Stimulated activated CD4-positive, alpha-beta T cell treated with anti-CD3 and anti-CD28 coated beads, Interleukin-1b, Interleukin-23, amount 100 ng/mL, for 48 hours (primary cell): ENCODE measurements around the gene PELI3.

Source experiments
- DNase-seq: peaks from one replicate; pipeline ENCODE4 v3.0.0-alpha.2; 2020

PELI3 gene

GRCh38 chr11:66510271-66510989 is 43.7 kb downstream of the PELI3 start, which contains the start of gene BBS1:
Gene BBS1 (plus strand): TSS chr11:66510635. CDS start chr11:66510660, 25 bp downstream.
- peak; percentile 81 for DNase-seq

GRCh38 chr11:66510990-66511339 is 44.3 kb downstream of the PELI3 start:
- DNase-seq = no peak

DNA sequence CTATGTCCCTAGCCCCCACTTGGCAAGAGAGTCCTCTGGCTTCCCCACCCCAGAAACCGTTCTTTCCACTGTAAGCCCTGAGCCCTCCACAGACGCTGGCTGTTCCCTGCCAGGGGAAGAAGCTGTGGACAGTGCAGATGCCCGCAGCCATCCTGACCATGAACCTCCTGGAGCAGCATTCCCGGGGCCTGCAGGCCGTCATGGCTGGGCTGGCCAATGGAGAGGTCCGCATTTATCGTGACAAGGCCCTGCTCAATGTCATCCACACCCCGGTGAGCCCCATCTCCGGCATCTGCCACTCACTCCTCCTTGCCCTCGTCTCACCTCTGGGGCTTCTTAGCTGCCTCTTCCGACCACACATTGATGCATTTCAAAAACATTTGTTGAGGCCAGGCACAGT is 56.9 kb downstream of the PELI3 start:
- no peak for DNase-seq

DNA sequence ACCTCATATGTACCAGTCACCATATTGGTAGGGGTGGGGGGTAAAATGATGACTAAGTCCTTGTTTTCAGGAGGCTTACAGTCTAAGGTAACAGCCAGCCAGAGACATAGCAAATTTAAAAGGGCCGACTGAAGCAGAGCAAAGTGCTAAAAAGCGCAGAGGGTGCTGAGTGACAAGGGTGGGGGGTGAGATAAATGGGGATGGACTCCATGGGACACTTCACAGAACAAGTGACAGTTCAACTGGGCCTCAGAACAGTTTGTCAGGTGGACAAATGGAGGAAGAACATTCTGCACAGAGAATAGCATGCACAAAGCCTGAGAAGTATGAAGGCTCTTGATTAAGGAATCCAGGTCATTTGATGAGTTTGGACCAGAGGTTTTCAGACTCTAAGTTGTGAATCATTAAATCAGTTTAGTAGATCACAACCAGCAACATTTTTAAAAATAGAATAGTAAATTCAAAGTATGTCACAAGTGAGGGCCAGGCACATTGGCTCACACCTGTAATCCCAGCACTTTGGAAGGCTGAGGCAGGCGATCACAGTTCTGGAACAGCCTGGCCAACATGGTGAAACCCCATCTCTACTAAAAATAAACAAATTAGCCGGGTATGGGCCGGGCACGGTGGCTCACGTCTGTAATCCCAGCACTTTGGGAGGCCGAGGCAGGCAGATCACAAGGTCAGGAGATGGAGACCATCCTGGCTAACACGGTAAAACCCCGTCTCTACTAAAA is 57.8 kb downstream of the PELI3 start:
- DNase-seq = no peak
